Epithelial cell of proximal tubule (primary cell): ENCODE data around the gene MYO7B. TPM values are rescaled to one million over a fixed set of nuclear protein-coding genes. Genes with fewer than 3 reads are reported as not detected.

ENCODE experiments used
- DNase-seq: peaks from one replicate; pipeline ENCODE4 v3.0.0-alpha.2; 2011; ENCODE audit warnings: low read depth
- H3K4me3 ChIP-seq: 2 replicates; pipeline ENCODE4 v1.5.1; 2011; ENCODE audit warnings: low read depth, mild to moderate bottlenecking, low read length
- total RNA-seq: library from RNA; depleted of rRNA; stranded (reverse); fragments of >200 nt; gene quantifications from 2 replicates; pipeline ENCODE4 v1.2.3, GENCODE V29; 2015
- TF ChIP-seq, protein P1 (sequence below): conservative IDR thresholded peaks from 2 replicates; pipeline ENCODE4 v1.5.1; 2012; ENCODE audit warnings: low read depth, mild to moderate bottlenecking, low read length

Gene MYO7B
- total RNA-seq, 1 donor from 2014 or later: not detected

DNA sequence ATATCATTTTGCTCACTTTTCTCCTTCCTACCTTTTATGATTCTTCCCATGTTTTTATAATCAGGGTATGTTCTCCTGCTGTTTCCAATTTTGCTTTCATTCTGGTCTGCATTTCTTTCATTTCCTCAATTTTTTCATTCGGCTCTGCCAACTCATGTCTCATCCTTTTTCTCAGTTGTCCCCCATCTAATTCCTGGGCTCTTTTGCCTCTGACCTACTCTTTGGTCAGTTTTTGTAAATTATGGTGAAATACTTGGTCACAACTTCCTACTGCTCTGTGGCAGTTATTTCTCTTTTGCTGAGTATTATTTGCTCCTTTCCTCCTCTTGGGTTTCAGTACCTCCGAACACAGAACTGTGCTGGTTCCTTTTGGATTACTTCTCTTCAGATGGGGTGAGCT, 27.5 kb downstream of the MYO7B start:
- no peak overlapping the region for H3K4me3 ChIP-seq
- TF ChIP-seq, protein P1, sequence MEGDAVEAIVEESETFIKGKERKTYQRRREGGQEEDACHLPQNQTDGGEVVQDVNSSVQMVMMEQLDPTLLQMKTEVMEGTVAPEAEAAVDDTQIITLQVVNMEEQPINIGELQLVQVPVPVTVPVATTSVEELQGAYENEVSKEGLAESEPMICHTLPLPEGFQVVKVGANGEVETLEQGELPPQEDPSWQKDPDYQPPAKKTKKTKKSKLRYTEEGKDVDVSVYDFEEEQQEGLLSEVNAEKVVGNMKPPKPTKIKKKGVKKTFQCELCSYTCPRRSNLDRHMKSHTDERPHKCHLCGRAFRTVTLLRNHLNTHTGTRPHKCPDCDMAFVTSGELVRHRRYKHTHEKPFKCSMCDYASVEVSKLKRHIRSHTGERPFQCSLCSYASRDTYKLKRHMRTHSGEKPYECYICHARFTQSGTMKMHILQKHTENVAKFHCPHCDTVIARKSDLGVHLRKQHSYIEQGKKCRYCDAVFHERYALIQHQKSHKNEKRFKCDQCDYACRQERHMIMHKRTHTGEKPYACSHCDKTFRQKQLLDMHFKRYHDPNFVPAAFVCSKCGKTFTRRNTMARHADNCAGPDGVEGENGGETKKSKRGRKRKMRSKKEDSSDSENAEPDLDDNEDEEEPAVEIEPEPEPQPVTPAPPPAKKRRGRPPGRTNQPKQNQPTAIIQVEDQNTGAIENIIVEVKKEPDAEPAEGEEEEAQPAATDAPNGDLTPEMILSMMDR: no peak
- DNase-seq: no peak

DNA sequence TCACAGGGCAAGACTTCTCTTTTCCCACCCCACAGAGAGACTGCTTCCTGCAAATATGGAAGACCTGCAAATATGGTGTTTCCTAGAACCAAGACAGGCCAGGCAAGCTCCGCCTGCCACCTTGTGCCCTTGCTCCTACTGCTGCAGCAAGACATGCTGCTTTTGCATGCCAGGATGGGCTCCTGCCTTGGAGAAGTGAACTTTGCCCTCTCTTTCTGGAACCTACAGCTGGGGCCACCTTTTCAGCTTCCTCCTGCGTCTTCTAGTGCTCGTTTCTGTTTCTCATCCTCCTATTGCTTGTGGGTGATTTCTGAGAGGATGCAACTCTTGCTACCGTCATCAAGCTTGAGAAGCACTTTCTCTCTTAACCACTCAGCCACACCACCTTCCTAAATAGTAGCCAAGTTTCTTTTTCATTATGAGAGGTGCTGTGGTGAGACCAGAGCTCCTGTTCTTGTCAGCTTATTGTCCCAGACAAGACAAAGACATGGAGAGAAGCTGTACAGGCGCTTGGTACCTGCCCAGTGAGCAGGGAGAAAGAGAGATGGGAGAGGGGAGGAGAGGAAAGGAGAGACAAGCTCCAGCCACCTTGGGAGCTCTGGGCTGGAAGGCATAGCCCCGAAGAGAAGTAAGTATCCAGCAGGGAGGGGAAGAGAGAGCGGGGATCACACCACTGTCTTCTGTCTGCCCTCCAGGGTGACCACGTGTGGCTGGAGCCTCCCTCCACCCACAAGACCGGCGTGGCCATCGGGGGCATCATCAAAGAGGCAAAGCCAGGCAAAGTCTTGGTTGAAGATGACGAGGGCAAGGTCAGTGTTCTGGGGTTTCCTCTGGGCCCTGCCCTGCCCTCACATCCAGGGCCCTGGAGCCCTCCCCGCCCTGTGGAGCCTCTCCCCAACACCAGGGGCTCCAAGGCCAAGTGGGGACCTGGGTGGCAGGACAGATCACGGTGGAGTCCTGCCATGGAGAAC, 28.3 kb downstream of the MYO7B start:
- H3K4me3 ChIP-seq: no peak overlapping the region
- TF ChIP-seq, protein P1: no peak
- no peak for DNase-seq

DNA sequence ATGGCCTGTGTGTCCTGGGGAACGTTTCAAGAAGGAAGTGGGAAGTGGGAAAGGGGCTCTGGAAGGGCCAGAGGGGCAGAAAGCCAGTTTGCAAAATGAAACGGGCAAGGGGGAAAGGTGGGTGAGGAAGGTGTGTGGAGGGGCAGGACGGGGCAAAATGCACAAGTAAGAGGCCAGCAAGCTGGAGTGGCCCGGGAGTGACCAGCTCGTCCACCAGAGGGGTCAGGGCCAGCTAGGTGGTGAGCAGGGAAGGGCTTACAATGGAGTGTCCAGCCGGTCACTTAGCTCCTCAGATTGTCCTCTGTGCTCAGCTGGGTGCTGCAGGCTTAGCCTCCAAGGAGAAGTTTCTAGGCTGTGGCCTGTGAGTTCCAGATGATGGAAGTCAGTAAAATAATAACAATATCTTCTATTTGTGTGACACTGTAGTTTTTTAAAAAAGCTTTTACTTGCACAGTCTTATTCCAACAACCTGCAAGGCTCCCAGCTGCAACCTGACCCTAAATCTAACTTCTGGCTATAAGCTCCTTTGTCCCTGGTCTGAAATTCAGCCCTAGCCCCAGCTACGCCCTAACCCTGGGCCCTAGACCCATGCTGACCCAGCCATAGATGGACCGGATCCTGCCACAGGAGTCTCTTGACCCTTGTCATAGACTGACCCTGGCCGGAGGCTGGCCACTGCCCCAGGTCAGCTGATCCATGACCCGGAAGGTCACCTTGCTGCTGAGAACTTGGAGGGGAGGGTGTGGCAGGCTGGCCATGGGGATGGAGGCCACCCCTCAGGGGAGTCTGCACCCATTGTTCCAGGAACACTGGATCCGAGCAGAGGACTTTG, 29.2 kb downstream of the MYO7B start:
- DNase-seq: no peak
- TF ChIP-seq, protein P1: no peak
- no peak overlapping the region for H3K4me3 ChIP-seq

DNA sequence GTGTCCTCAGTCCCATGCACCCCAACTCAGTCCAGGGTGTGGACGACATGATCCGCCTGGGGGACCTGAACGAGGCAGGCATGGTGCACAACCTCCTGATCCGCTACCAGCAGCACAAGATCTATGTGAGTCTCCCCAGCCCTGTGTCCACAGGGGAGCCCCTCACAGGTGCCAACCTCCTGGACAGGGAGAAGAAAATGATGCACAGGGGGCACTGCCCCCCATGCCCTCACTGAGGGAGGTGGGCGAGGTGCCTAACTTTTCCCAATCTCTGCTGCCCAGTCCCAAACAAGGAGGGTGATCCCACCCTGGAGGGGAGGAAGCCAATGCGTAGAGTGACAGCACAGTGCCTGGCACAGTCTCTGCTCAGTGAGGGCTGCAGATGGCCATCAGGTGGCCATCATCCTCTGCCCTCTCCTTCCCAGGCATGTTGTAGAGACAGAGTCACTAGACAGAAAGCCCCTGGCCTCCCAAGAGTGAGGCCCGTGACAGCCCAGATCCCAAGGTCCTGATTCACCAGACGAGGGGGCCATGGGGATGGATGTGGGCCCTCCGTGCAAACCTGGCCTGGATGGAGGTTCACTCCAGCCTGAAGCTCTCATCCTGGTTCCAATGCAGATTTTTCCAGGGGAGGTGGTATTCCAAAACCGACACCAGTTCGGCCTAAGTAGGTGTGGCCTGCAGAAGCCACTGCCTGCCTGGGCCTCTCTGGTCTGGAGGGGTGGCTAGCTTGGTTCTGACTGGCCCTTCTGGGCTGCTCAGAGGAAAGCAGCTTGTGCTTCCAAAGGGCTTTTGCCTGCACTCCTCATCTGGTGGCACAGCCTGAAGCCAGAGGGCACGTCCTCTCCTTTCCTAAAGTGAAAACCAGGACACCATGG, 30.0 kb downstream of the MYO7B start:
- H3K4me3 ChIP-seq: no peak overlapping the region
- no peak for DNase-seq
- TF ChIP-seq, protein P1: no peak

DNA sequence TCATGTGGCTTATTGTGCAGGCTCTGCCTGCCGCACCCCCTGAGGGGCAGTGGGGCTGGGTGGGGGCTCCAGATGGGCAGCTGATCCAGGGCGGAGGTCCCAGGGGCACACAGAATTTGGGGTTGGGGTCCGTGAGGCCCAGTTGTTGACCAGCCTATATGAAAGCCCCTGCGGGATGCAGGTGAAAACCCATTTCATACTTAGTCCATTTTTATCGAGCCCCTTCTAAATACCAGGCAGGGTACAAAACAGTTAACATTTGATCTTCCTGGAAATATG, 30.6 kb downstream of the MYO7B start:
- TF ChIP-seq, protein P1: no peak
- H3K4me3 ChIP-seq: no peak overlapping the region
- DNase-seq: no peak

DNA sequence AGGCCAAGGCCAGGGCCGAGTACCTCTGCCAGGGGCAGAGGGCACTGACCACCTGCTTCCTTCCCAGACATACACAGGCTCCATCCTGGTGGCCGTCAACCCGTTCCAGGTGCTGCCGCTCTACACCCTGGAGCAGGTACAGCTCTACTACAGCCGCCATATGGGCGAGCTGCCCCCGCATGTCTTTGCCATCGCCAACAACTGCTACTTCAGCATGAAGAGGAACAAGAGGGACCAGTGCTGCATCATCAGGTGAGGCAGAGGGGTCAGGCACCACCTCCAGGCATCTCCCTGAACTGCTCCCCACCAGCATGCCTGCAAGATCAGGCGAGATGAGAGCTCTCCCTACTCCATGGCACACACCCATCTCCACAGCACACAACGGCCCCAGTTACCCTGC, 31.1 kb downstream of the MYO7B start:
- TF ChIP-seq, protein P1: no peak
- no peak overlapping the region for H3K4me3 ChIP-seq
- DNase-seq: no peak
